GM18870 (cell line): ENCODE data around the gene SSC5D.
"Not testable (repeated sequence)": the region's sequence is repeated elsewhere in the genome, so short reads cannot be mapped to it uniquely, and the experiment has no call there.

Source experiments
- ATAC-seq: cut with Tn5 transposase; IDR thresholded peaks from one replicate; pipeline ENCODE4 v1.9.1; 2021; ENCODE audit warnings: moderate library complexity; ENCODE audit not compliant: unreplicated experiment

Gene SSC5D

GRCh38 chr19:55502197-55502952, 14.1 kb downstream of the SSC5D start:
- ATAC-seq = no peak

- ATAC-seq = no peak
Observed at GRCh38 chr19:55503157-55503501, 14.9 kb downstream of the SSC5D start.

- ATAC-seq = peak; percentile 84
Observed at GRCh38 chr19:55503502-55504251, 15.4 kb downstream of the SSC5D start.

- ATAC-seq = no peak
Observed at GRCh38 chr19:55504252-55504603, 16.0 kb downstream of the SSC5D start.

GRCh38 chr19:55504981-55505380, 16.7 kb downstream of the SSC5D start:
- no peak for ATAC-seq

GRCh38 chr19:55508120-55508519, 19.9 kb downstream of the SSC5D start:
- ATAC-seq = no peak

- ATAC-seq = peak; percentile 96
Observed at GRCh38 chr19:55516878-55517620, 28.8 kb downstream of the SSC5D start.

- no peak for ATAC-seq
Observed at GRCh38 chr19:55519451-55520311, 31.4 kb downstream of the SSC5D start.

- no peak for ATAC-seq
Observed at GRCh38 chr19:55520691-55521292, 32.6 kb downstream of the SSC5D start.

- no peak for ATAC-seq
Observed at GRCh38 chr19:55525289-55526101, 37.3 kb downstream of the SSC5D start.

- ATAC-seq = no peak
Observed at GRCh38 chr19:55526216-55527196, 38.3 kb downstream of the SSC5D start.

- ATAC-seq = no peak
Observed at GRCh38 chr19:55527197-55528029, 39.2 kb downstream of the SSC5D start.

- no peak for ATAC-seq
Observed at GRCh38 chr19:55528030-55528803, 40.0 kb downstream of the SSC5D start.

- no peak for ATAC-seq
Observed at GRCh38 chr19:55529636-55530234, 41.5 kb downstream of the SSC5D start.

GRCh38 chr19:55530996-55531395, 42.8 kb downstream of the SSC5D start:
- ATAC-seq = no peak

- ATAC-seq = not testable (repeated sequence)
Observed at GRCh38 chr19:55534280-55534679, 46.0 kb downstream of the SSC5D start.
